Measurements from ENCODE around the gene WDR88.

WDR88 gene

GRCh38 chr19:33110137-33110910, 21.6 kb upstream of the WDR88 start:
- Histone ChIP-seq H3K36me3 (ENCODE audit: control insufficient read depth in 1 of 2, insufficient read depth in 2 of 2, low read depth in 1 of 2, low read length in 2 of 2) (peaks cover 52 to 74% of the 10 kb centered on the region in 2 experiments), H3K9ac (ENCODE audit: low read length) (no peak overlapping the region), H3K27me3 (ENCODE audit: control insufficient read depth in 1 of 2, insufficient read depth in 1 of 2, low read length in 2 of 2) (no peaks in the 10 kb centered on the region), H2BK120ac (ENCODE audit: low read depth, low read length) (no peak overlapping the region), H3K9me3 (ENCODE audit: control insufficient read depth, low read length) (no peaks in the 10 kb centered on the region), H3K4me2 (ENCODE audit: low read length, poor library complexity, severe bottlenecking) (no peak overlapping the region), H4K91ac (ENCODE audit: low read length) (peak overlapping the region; percentile 39), H3K79me1 (replicated peaks; ENCODE audit: low read length, poor library complexity, severe bottlenecking) (peaks cover 2% of the 10 kb centered on the region), H2BK12ac (ENCODE audit: low read length in 2 of 2) (no peak overlapping the region), H2AK5ac (ENCODE audit: low read length, severe bottlenecking) (no peak overlapping the region), H3K14ac (ENCODE audit: low read length in 2 of 2) (no peak overlapping the region), H3K18ac (ENCODE audit: low read depth in 1 of 2, low read length in 2 of 2) (no peak overlapping the region), H3K4ac (ENCODE audit: low read depth in 1 of 2, low read length in 2 of 2) (no peak overlapping the region), H2AFZ (ENCODE audit: low read depth, low read length) (no peak overlapping the region), H4K8ac (ENCODE audit: low read length) (no peak overlapping the region), H2BK15ac (ENCODE audit: low read depth, poor library complexity, severe bottlenecking) (no peak overlapping the region), H3K23ac (ENCODE audit: low read length in 2 of 2) (no peak overlapping the region), H3K4me3 (ENCODE audit: insufficient read depth in 1 of 2, low read depth in 1 of 2, low read length in 2 of 2) (no peak overlapping the region), H3K4me1 (ENCODE audit: control insufficient read depth, insufficient read depth, low read depth, low read length) (peaks cover 5% of the 10 kb centered on the region), H2BK5ac (ENCODE audit: low read depth, low read length, poor library complexity, severe bottlenecking) (no peak overlapping the region), H3K27ac (ENCODE audit: low read length, poor library complexity, severe bottlenecking) (peak overlapping the region; percentile 64)
- no peak for DNase-seq
- 88% methylated on average over 4 of the region's 9 CpGs for WGBS

- Histone ChIP-seq H4K8ac (ENCODE audit: low read length) (peak overlapping the region; percentile 15), H4K91ac (ENCODE audit: low read length) (no peak overlapping the region), H3K79me1 (replicated peaks; ENCODE audit: low read length, poor library complexity, severe bottlenecking) (peaks cover 2% of the 10 kb centered on the region), H3K18ac (ENCODE audit: low read depth in 1 of 2, low read length in 2 of 2) (no peak overlapping the region), H2BK120ac (ENCODE audit: low read depth, low read length) (no peak overlapping the region), H2AFZ (ENCODE audit: low read depth, low read length) (no peak overlapping the region), H3K4ac (ENCODE audit: low read depth in 1 of 2, low read length in 2 of 2) (no peak overlapping the region), H3K4me1 (ENCODE audit: control insufficient read depth, insufficient read depth, low read depth, low read length) (peaks cover 5% of the 10 kb centered on the region), H3K23ac (ENCODE audit: low read length in 2 of 2) (no peak overlapping the region), H3K27ac (ENCODE audit: low read length, poor library complexity, severe bottlenecking) (no peak overlapping the region), H3K14ac (ENCODE audit: low read length in 2 of 2) (no peak overlapping the region), H3K36me3 (ENCODE audit: control insufficient read depth in 1 of 2, insufficient read depth in 2 of 2, low read depth in 1 of 2, low read length in 2 of 2) (peaks cover 52 to 80% of the 10 kb centered on the region in 2 experiments), H2BK12ac (ENCODE audit: low read length in 2 of 2) (no peak overlapping the region), H3K27me3 (ENCODE audit: control insufficient read depth in 1 of 2, insufficient read depth in 1 of 2, low read length in 2 of 2) (no peaks in the 10 kb centered on the region), H3K9me3 (ENCODE audit: control insufficient read depth, low read length) (no peaks in the 10 kb centered on the region), H3K9ac (ENCODE audit: low read length) (no peak overlapping the region), H2BK5ac (ENCODE audit: low read depth, low read length, poor library complexity, severe bottlenecking) (no peak overlapping the region), H3K4me3 (ENCODE audit: insufficient read depth in 1 of 2, low read depth in 1 of 2, low read length in 2 of 2) (no peak overlapping the region), H2BK15ac (ENCODE audit: low read depth, poor library complexity, severe bottlenecking) (no peak overlapping the region), H2AK5ac (ENCODE audit: low read length, severe bottlenecking) (no peak overlapping the region), H3K4me2 (ENCODE audit: low read length, poor library complexity, severe bottlenecking) (no peak overlapping the region)
- WGBS, result 97% methylated on average over 11 of the region's 11 CpGs
- DNase-seq, result no peak
Measured at GRCh38 chr19:33111587-33111986, 20.3 kb upstream of the WDR88 start.

- no peak overlapping the region for H3K9ac ChIP-seq (ENCODE audit: low read length)
- H3K18ac ChIP-seq (ENCODE audit: low read depth in 1 of 2, low read length in 2 of 2), result no peak overlapping the region
- no peak overlapping the region for H2BK5ac ChIP-seq (ENCODE audit: low read depth, low read length, poor library complexity, severe bottlenecking)
- 90% methylated on average over 4 of the region's 4 CpGs for WGBS
- no peak overlapping the region for H2AFZ ChIP-seq (ENCODE audit: low read depth, low read length)
- no peak overlapping the region for H3K14ac ChIP-seq (ENCODE audit: low read length in 2 of 2)
- H2BK12ac ChIP-seq (ENCODE audit: low read length in 2 of 2), result no peak overlapping the region
- no peak overlapping the region for H2BK15ac ChIP-seq (ENCODE audit: low read depth, poor library complexity, severe bottlenecking)
- peaks cover 53 to 80% of the 10 kb centered on the region in 2 experiments for H3K36me3 ChIP-seq (ENCODE audit: control insufficient read depth in 1 of 2, insufficient read depth in 2 of 2, low read depth in 1 of 2, low read length in 2 of 2)
- H3K4me1 ChIP-seq (ENCODE audit: control insufficient read depth, insufficient read depth, low read depth, low read length), result peaks cover 5% of the 10 kb centered on the region
- no peak for DNase-seq
- no peaks in the 10 kb centered on the region for H3K27me3 ChIP-seq (ENCODE audit: control insufficient read depth in 1 of 2, insufficient read depth in 1 of 2, low read length in 2 of 2)
- H3K79me1 ChIP-seq (replicated peaks; ENCODE audit: low read length, poor library complexity, severe bottlenecking), result peaks cover 2% of the 10 kb centered on the region
- H2BK120ac ChIP-seq (ENCODE audit: low read depth, low read length), result no peak overlapping the region
- no peak overlapping the region for H3K4me3 ChIP-seq (ENCODE audit: insufficient read depth in 1 of 2, low read depth in 1 of 2, low read length in 2 of 2)
- H3K27ac ChIP-seq (ENCODE audit: low read length, poor library complexity, severe bottlenecking), result no peak overlapping the region
- H4K91ac ChIP-seq (ENCODE audit: low read length), result no peak overlapping the region
- H3K4me2 ChIP-seq (ENCODE audit: low read length, poor library complexity, severe bottlenecking), result no peak overlapping the region
- no peak overlapping the region for H2AK5ac ChIP-seq (ENCODE audit: low read length, severe bottlenecking)
- no peaks in the 10 kb centered on the region for H3K9me3 ChIP-seq (ENCODE audit: control insufficient read depth, low read length)
- H3K23ac ChIP-seq (ENCODE audit: low read length in 2 of 2), result no peak overlapping the region
- H4K8ac ChIP-seq (ENCODE audit: low read length), result no peak overlapping the region
- H3K4ac ChIP-seq (ENCODE audit: low read depth in 1 of 2, low read length in 2 of 2), result no peak overlapping the region
Measured at GRCh38 chr19:33114312-33114711, 17.6 kb upstream of the WDR88 start.

GRCh38 chr19:33117501-33117900, 14.4 kb upstream of the WDR88 start:
- Histone ChIP-seq H2AFZ (ENCODE audit: low read depth, low read length) (no peak overlapping the region), H2BK120ac (ENCODE audit: low read depth, low read length) (no peak overlapping the region), H2BK15ac (ENCODE audit: low read depth, poor library complexity, severe bottlenecking) (no peak overlapping the region), H3K23ac (ENCODE audit: low read length in 2 of 2) (no peak overlapping the region), H3K27ac (ENCODE audit: low read length, poor library complexity, severe bottlenecking) (no peak overlapping the region), H3K79me1 (replicated peaks; ENCODE audit: low read length, poor library complexity, severe bottlenecking) (peaks cover 3% of the 10 kb centered on the region), H2AK5ac (ENCODE audit: low read length, severe bottlenecking) (no peak overlapping the region), H3K18ac (ENCODE audit: low read depth in 1 of 2, low read length in 2 of 2) (no peak overlapping the region), H4K91ac (ENCODE audit: low read length) (no peak overlapping the region), H2BK12ac (ENCODE audit: low read length in 2 of 2) (no peak overlapping the region), H3K4me3 (ENCODE audit: insufficient read depth in 1 of 2, low read depth in 1 of 2, low read length in 2 of 2) (no peak overlapping the region), H3K9me3 (ENCODE audit: control insufficient read depth, low read length) (no peaks in the 10 kb centered on the region), H3K4ac (ENCODE audit: low read depth in 1 of 2, low read length in 2 of 2) (no peak overlapping the region), H2BK5ac (ENCODE audit: low read depth, low read length, poor library complexity, severe bottlenecking) (no peak overlapping the region), H3K14ac (ENCODE audit: low read length in 2 of 2) (no peak overlapping the region), H4K8ac (ENCODE audit: low read length) (no peak overlapping the region), H3K4me2 (ENCODE audit: low read length, poor library complexity, severe bottlenecking) (no peak overlapping the region), H3K4me1 (ENCODE audit: control insufficient read depth, insufficient read depth, low read depth, low read length) (no peaks in the 10 kb centered on the region), H3K36me3 (ENCODE audit: control insufficient read depth in 1 of 2, insufficient read depth in 2 of 2, low read depth in 1 of 2, low read length in 2 of 2) (peaks cover 47 to 63% of the 10 kb centered on the region in 2 experiments), H3K9ac (ENCODE audit: low read length) (no peak overlapping the region), H3K27me3 (ENCODE audit: control insufficient read depth in 1 of 2, insufficient read depth in 1 of 2, low read length in 2 of 2) (no peaks in the 10 kb centered on the region)
- WGBS, result 95% methylated on average over 8 of the region's 8 CpGs
- DNase-seq, result no peak
